ENCODE data around the gene UBA52.

- peak; percentile 58 for TF ChIP-seq POLR2AphosphoS5 (IDR thresholded peaks at IDR 0.05; ENCODE audit: borderline replicate concordance, low read depth, low read length)
- TF ChIP-seq EZH2 (IDR thresholded peaks at IDR 0.05), result no peak
- peak; percentile 66 for TF ChIP-seq FOXP2 (optimal IDR thresholded peaks at IDR 0.05; ENCODE audit: control extremely low read depth, extremely low read length, insufficient read depth)
These were observed 49.4 kb upstream of the UBA52 start for GRCh38 chr19:18522124-18522861.
